Nephron (organoid): ENCODE measurements around the gene TM7SF2.

Source experiments
- H3K27ac Mint-ChIP-seq, 3 experiments: 2 replicates each; pipeline ENCODE4 v1.8.0; 2020; ENCODE audit warnings: mixed read lengths in 3 of 3, mild to moderate bottlenecking in 2 of 3, moderate library complexity in 1 of 3
- H3K27me3 Mint-ChIP-seq: 2 replicates; pipeline ENCODE4 v1.8.0; 2021; ENCODE audit warnings: low read depth, mild to moderate bottlenecking, moderate library complexity, mixed read lengths
- H3K36me3 Mint-ChIP-seq: 2 replicates; pipeline ENCODE4 v1.8.0; 2020; ENCODE audit warnings: low read depth, mixed read lengths
- H3K4me1 Mint-ChIP-seq: 2 replicates; pipeline ENCODE4 v1.8.0; 2020; ENCODE audit warnings: mixed read lengths
- H3K4me3 Mint-ChIP-seq, 3 experiments: 2 replicates each; pipeline ENCODE4 v1.8.0; 2020; ENCODE audit warnings: mild to moderate bottlenecking in 3 of 3, mixed read lengths in 3 of 3, moderate library complexity in 2 of 3
- H3K9me3 Mint-ChIP-seq: 2 replicates; pipeline ENCODE4 v1.8.0; 2020; ENCODE audit warnings: mixed read lengths
- CTCF ChIP-seq, 3 experiments: fragments of 200-600 bp; sonication (generic); IDR thresholded peaks; one replicate each; pipeline ENCODE4 v1.5.0; 2021; ENCODE audit warnings: antibody characterized with exemption in 3 of 3; ENCODE audit not compliant: unreplicated experiment in 3 of 3

TM7SF2 gene

GRCh38 chr11:65124480-65125196 is 13.0 kb downstream of the TM7SF2 start:
- no peak for TF ChIP-seq CTCF (IDR thresholded peaks at IDR 0.05; ENCODE audit: unreplicated experiment in 3 of 3)
- peak overlapping the region; percentile 78 to 85 (median 84) for H3K4me3 Mint-ChIP-seq
- no peaks in the 10 kb centered on the region for H3K9me3 Mint-ChIP-seq
- H3K36me3 Mint-ChIP-seq: peaks cover 40% of the 10 kb centered on the region
- H3K4me1 Mint-ChIP-seq: peaks cover 20% of the 10 kb centered on the region
- no peaks in the 10 kb centered on the region for H3K27me3 Mint-ChIP-seq
- H3K27ac Mint-ChIP-seq: no peak overlapping the region

- Mint-ChIP-seq H3K36me3 (peaks cover 35% of the 10 kb centered on the region), H3K4me1 (peaks cover 20% of the 10 kb centered on the region), H3K27ac (no peak overlapping the region), H3K4me3 (peak overlapping the region in 1 of 3 experiments; percentile 78), H3K9me3 (no peaks in the 10 kb centered on the region), H3K27me3 (no peaks in the 10 kb centered on the region)
- TF ChIP-seq CTCF (IDR thresholded peaks at IDR 0.05; ENCODE audit: unreplicated experiment in 3 of 3): no peak
Measured at GRCh38 chr11:65125197-65126056, 13.8 kb downstream of the TM7SF2 start.

- H3K36me3 Mint-ChIP-seq: peaks cover 32% of the 10 kb centered on the region
- H3K9me3 Mint-ChIP-seq: no peaks in the 10 kb centered on the region
- no peak overlapping the region for H3K27ac Mint-ChIP-seq
- H3K4me3 Mint-ChIP-seq: peak overlapping the region in 2 of 3 experiments; percentile 34 to 58
- H3K27me3 Mint-ChIP-seq: peaks cover 5% of the 10 kb centered on the region
- H3K4me1 Mint-ChIP-seq: peaks cover 13% of the 10 kb centered on the region
- TF ChIP-seq CTCF (IDR thresholded peaks at IDR 0.05; ENCODE audit: unreplicated experiment in 3 of 3): no peak
Measured at GRCh38 chr11:65126624-65127274, 15.1 kb downstream of the TM7SF2 start.

GRCh38 chr11:65127473-65128181 is 16.0 kb downstream of the TM7SF2 start:
- Mint-ChIP-seq H3K27ac (no peak overlapping the region), H3K27me3 (peaks cover 5% of the 10 kb centered on the region), H3K9me3 (no peaks in the 10 kb centered on the region), H3K4me1 (peaks cover 7% of the 10 kb centered on the region), H3K36me3 (peaks cover 25% of the 10 kb centered on the region), H3K4me3 (peak overlapping the region in 1 of 3 experiments; percentile 37)
- TF ChIP-seq CTCF (IDR thresholded peaks at IDR 0.05; ENCODE audit: unreplicated experiment in 3 of 3): no peak

GRCh38 chr11:65128182-65129145 is 16.8 kb downstream of the TM7SF2 start:
- no peak for TF ChIP-seq CTCF (IDR thresholded peaks at IDR 0.05; ENCODE audit: unreplicated experiment in 3 of 3)
- no peak overlapping the region for H3K4me3 Mint-ChIP-seq
- H3K27me3 Mint-ChIP-seq: peaks cover 5% of the 10 kb centered on the region
- H3K36me3 Mint-ChIP-seq: peaks cover 30% of the 10 kb centered on the region
- no peaks in the 10 kb centered on the region for H3K9me3 Mint-ChIP-seq
- H3K27ac Mint-ChIP-seq: no peak overlapping the region
- peaks cover 16% of the 10 kb centered on the region for H3K4me1 Mint-ChIP-seq
